Body of pancreas (tissue), 4 donors: ENCODE measurements around the gene PPP1R1B. TPM values are rescaled to one million over a fixed set of nuclear protein-coding genes. Genes with fewer than 3 reads are reported as not detected.

Source experiments
- ATAC-seq: fragments of 150-250 bp; one replicate; pipeline ENCODE4 v1.9.1; 2016
- DNase-seq, 4 donors: peaks; one replicate each; pipeline ENCODE4 v3.0.0-alpha.2; 2019
- H3K27ac ChIP-seq, 4 donors: fragments of 200-600 bp; sonication (generic); 1 replicate in 3 of 4; 2 replicates in 1 of 4; pipeline versions ENCODE4 v1.5.1 to v1.6.1; 2016 to 2019; ENCODE audit warnings: mild to moderate bottlenecking in 1 of 4, mixed read lengths in 1 of 4, moderate library complexity in 1 of 4
- H3K27me3 ChIP-seq, 2 donors: fragments of 200-600 bp; sonication (generic); one replicate each; pipeline ENCODE4 v1.6.0; 2016; ENCODE audit warnings: mild to moderate bottlenecking in 1 of 2
- H3K36me3 ChIP-seq, 2 donors: fragments of 200-600 bp; sonication (generic); replicated peaks in 1 of 2; 2 replicates each; pipeline ENCODE4 v1.5.1; 2016; ENCODE audit warnings: low read depth in 2 of 2; ENCODE audit not compliant: insufficient read depth in 1 of 2
- H3K4me1 ChIP-seq: fragments of 200-600 bp; sonication (generic); one replicate; pipeline ENCODE4 v1.6.0; 2016
- H3K4me3 ChIP-seq, 2 donors: fragments of 200-600 bp; sonication (generic); 1 replicate in 1 of 2; 2 replicates in 1 of 2; pipeline ENCODE4 v1.5.1; 2016 to 2019
- H3K9me3 ChIP-seq, 3 donors: fragments of 200-600 bp; sonication (generic); 1 replicate in 2 of 3; 2 replicates in 1 of 3; pipeline ENCODE4 v1.5.1; 2016
- POLR2A ChIP-seq, 3 donors: fragments of 450-650 bp; IDR thresholded peaks; one replicate each; pipeline ENCODE4 v1.6.1; 2016; ENCODE audit warnings: antibody characterized with exemption in 3 of 3, mild to moderate bottlenecking in 2 of 3
- WGBS, 2 donors: methylation state at CpG; one replicate each; pipeline ENCODE4 v1.1.5; 2017; 5-methylcytosine and 5-hydroxymethylcytosine counted together
- intact Hi-C: fragments of 100-400 bp; cut with DNase I; formaldehyde crosslinking; loops from one replicate; pipeline ENCODE4 v1.15.1; 2023
- total RNA-seq, 2 donors: library from RNA; depleted of rRNA; stranded (reverse); fragments of >200 nt; gene quantifications; one replicate each; pipeline ENCODE4 v1.1.0, GENCODE V29; 2016
- TF ChIP-seq, protein P1 (sequence below), 7 experiments: fragments of 450-650 bp in 4 of 7; fragments of 200-600 bp in 3 of 7; sonication (generic) in 3 of 7; IDR thresholded peaks; one replicate each; pipeline ENCODE4 v1.5.1; 2016 to 2019; ENCODE audit warnings: antibody characterized with exemption in 7 of 7

Gene PPP1R1B
- total RNA-seq, 2 donors from 2014 or later = 38.4 to 75.8 TPM

DNA sequence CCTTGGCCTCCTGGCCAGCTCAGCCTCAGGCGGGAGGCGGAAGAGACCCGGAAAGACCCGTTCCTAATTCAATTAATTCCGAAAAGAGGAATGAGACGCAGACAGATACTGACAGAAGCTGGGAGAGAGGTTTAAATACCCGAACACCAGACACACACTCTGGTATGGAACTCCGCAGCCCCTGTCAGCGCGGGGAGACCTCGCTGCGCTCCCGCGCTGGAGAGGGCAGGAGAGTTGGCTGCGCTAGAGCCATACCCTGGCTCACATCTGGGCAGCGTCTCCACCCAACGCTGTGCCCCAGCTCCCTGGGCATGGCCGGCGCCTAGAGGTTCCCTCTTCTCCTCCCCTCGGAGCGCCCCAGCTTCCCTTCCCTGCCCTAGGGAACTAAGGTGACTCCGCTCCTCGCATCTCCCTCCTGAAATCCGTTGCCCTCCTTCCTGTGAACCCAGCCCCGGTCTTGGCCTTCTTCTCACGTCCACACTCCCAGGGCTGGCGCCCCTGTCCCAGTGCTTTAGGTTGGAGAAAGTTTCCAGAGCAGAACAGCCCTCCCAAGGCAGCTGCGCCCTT, 27.0 kb upstream of the PPP1R1B start:
- 7 to 11% methylated on average over 17 to 28 of the region's 28 CpGs for WGBS, 2 donors

DNA sequence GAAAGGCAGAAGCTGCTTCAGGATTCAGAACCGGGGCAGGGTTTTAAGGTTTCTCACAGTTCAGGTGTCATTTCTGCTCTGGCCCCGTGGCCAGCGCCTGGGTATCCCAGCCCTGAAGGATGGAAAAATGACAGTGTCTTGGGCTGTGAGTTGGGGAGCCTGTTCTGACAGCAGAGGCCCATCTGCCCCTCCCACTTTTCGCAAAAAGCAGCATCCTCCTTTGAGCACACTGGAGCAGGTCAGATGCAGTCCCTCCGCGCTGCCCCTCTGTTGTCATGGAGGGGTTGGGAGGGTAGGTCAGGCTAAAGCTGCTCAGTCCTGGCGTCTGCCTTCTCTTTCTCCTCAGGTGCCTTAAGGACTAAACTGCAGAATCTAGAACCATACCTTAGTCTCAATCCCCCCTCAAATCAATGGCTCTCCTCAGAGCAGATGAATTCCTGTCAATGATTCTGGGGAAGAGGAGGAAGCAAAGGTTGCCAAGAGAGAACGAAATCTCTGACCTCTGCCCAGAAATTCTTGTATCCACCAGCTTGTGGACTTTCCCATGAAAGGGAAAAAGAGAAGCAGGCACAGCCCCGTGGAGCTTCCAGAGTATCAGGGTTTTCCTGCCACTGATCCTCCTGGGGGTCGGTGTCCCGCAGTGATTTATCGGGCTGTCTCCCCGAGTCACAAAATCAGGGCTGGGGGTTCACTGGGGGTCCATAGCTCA, 26.3 kb upstream of the PPP1R1B start:
- Histone ChIP-seq H3K27me3 (peaks cover 0 to 78% of the 10 kb centered on the region in 2 donors), H3K36me3 (no peaks in the 10 kb centered on the region), H3K9me3 (no peaks in the 10 kb centered on the region), H3K4me1 (peaks cover 34% of the 10 kb centered on the region), H3K4me3 (no peak overlapping the region), H3K27ac (no peak overlapping the region)
- WGBS, 2 donors = 5 to 7% methylated on average over 11 to 13 of the region's 13 CpGs
- ATAC-seq (no peak), DNase-seq (no peak)
- TF ChIP-seq POLR2A (IDR thresholded peaks at IDR 0.05) = no peak
- TF ChIP-seq, protein P1, sequence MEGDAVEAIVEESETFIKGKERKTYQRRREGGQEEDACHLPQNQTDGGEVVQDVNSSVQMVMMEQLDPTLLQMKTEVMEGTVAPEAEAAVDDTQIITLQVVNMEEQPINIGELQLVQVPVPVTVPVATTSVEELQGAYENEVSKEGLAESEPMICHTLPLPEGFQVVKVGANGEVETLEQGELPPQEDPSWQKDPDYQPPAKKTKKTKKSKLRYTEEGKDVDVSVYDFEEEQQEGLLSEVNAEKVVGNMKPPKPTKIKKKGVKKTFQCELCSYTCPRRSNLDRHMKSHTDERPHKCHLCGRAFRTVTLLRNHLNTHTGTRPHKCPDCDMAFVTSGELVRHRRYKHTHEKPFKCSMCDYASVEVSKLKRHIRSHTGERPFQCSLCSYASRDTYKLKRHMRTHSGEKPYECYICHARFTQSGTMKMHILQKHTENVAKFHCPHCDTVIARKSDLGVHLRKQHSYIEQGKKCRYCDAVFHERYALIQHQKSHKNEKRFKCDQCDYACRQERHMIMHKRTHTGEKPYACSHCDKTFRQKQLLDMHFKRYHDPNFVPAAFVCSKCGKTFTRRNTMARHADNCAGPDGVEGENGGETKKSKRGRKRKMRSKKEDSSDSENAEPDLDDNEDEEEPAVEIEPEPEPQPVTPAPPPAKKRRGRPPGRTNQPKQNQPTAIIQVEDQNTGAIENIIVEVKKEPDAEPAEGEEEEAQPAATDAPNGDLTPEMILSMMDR (IDR thresholded peaks at IDR 0.05) = no peak
- intact Hi-C loops = no loop called here

More for the DNA sequence above, 27.0 kb upstream of the PPP1R1B start:
- ATAC-seq (no peak), DNase-seq (no peak)
- H3K36me3 ChIP-seq = no peaks in the 10 kb centered on the region
- peaks cover 27% of the 10 kb centered on the region for H3K4me1 ChIP-seq
- intact Hi-C loops = no loop called here
- H3K4me3 ChIP-seq = no peak overlapping the region
- no peaks in the 10 kb centered on the region for H3K9me3 ChIP-seq
- H3K27me3 ChIP-seq = peaks cover 0 to 76% of the 10 kb centered on the region in 2 donors
- TF ChIP-seq, protein P1 (IDR thresholded peaks at IDR 0.05) = no peak
- no peak for TF ChIP-seq POLR2A (IDR thresholded peaks at IDR 0.05)
- no peak overlapping the region for H3K27ac ChIP-seq

DNA sequence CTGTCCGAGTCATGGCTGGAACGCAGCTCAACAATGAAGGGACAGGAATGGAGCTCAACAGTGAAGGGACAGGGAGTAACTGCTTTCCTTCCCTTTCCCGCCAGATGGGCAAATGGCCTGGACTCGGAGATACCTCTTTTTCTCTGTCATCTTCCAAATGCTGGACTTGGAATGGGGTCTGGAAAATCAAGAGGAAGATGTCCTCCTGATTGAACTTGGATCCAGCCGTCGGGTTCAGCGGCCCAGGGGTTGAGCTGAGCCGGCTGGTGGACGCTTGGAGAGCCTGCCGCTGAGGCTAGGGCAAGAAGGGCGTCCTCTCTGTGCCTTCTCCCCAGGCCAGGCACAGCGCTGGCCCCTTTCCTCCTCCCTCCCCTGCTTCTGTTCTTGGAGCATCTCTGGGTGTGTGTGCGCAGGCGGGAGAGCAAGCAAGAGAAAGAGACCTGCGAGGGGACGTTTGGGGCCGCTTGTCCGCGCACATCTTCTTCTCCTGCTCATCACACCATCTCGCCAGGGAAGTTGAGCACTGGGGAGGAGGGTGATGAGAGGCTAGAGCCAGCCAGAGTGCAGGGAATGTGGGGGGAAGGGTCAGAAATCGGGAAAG, 25.7 kb upstream of the PPP1R1B start:
- no peak for DNase-seq
- H3K4me1 ChIP-seq = peaks cover 40% of the 10 kb centered on the region
- 16 to 17% methylated on average over 15 to 21 of the region's 21 CpGs for WGBS, 2 donors
- no peak overlapping the region for H3K27ac ChIP-seq
- intact Hi-C loops = no loop called here
- no peak for ATAC-seq
- H3K4me3 ChIP-seq = no peak overlapping the region
- H3K36me3 ChIP-seq = no peaks in the 10 kb centered on the region
- TF ChIP-seq, protein P1 (IDR thresholded peaks at IDR 0.05) = no peak
- no peak for TF ChIP-seq POLR2A (IDR thresholded peaks at IDR 0.05)
- H3K9me3 ChIP-seq = no peaks in the 10 kb centered on the region
- H3K27me3 ChIP-seq = peaks cover 0 to 80% of the 10 kb centered on the region in 2 donors

DNA sequence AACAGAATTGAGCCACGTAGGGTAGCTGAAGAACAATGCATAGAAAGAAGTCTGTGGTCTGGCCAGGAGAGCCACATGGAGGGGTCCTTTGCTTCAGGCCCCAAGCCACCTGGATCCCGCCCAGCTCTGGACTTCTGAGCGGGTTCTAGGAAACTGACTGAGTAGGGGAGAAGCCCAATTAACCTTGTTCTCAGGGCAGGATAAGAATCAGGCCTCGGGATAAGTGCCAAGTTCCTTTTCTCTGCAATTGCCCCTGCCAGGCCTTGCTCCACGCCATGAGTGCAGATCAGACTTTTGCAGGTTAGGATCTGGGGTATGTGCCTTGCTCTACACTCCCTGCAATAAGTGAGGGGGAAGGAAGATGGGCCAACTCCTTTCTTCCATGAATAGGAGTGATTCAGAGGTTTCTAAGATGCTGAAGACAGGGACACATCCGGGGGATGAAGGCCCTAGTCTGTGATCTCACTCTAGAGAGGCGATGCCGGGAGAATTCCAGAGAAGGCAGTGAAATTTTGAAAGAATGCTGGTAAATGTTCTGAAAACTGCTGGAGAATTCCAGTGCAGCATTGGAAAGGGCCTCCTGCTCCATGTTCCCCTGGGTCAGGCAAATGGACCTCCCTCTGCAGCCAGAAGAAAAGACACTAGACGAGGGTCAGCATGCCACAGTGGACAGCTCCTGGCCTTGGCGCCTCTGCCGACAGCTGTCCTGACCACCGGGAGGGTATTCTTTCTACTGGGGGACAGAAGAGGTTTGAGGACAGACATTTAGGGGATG, 24.8 kb upstream of the PPP1R1B start:
- no peak for DNase-seq
- Histone ChIP-seq H3K4me1 (peaks cover 49% of the 10 kb centered on the region), H3K9me3 (no peaks in the 10 kb centered on the region), H3K36me3 (no peaks in the 10 kb centered on the region), H3K27ac (no peak overlapping the region), H3K4me3 (no peak overlapping the region), H3K27me3 (peaks cover 0 to 80% of the 10 kb centered on the region in 2 donors)
- ATAC-seq = no peak
- intact Hi-C loops = no loop called here
- TF ChIP-seq POLR2A (IDR thresholded peaks at IDR 0.05) = no peak
- TF ChIP-seq, protein P1 (IDR thresholded peaks at IDR 0.05) = no peak
- 51 to 59% methylated on average over 11 to 12 of the region's 12 CpGs for WGBS, 2 donors
